Measurements from ENCODE around the gene ERBB4. TPM values are rescaled to one million over a fixed set of nuclear protein-coding genes. Genes with fewer than 3 reads are reported as not detected.
"Not testable (repeated sequence)": the region's sequence is repeated elsewhere in the genome, so short reads cannot be mapped to it uniquely, and the experiment has no call there.

The ERBB4 gene
- total RNA-seq, 1 donor from 2014 or later = 0.12 TPM

DNA sequence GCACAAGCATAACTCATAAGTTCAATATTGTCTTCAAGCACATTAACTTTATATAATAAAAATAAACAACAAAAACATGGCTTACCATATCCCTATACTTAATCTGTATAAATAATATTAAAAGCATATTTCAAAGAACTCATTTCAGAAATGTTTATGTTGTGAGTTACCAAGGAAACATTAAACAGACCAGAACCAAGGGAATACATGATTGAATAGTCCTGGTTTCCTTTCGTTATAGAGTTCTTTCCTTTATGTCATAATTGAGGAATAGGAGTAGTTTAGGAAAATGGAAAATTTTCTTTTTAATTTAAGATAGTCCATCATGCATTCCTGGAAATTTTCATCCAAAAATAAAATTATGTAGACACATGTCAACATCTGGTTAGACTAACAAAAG is 343.0 kb downstream of the ERBB4 start:
- ATAC-seq = no peak

DNA sequence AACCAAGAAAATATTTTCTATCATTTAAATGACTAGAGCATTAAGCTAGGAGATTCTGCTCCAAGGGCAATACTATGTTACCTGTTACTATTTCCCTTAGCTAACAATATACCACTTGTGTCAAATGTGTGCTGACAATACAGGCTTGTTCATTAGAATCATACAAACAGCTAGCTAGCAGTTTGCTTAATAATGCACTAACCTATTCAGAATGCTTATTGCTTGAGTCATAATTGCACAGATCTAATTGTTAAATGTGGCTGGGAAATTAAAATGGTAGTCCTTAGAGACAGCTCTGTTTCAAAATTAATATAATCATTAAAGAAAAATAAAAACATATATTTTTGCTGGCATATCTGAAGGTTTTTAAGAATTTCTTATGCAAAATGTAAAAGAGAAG is 344.2 kb downstream of the ERBB4 start:
- no peak for ATAC-seq

DNA sequence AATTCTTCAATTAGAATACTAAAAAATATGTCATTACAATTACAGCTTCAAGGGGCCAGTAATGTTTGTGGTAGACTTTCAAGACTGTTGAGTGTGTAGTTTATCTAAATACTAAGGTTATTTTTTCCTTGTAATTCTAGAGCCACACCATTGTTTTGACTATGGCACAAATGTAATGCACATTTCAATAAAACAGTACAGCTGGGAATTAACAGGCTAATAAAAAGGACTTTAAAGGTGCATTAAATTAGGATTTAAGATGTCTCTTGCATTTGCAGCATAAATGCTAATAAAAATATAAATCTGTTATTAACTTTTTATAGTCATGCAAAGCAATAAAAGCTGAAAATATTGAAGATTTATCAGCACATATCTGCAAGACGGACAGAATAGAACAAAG is 344.8 kb downstream of the ERBB4 start:
- no peak for ATAC-seq

DNA sequence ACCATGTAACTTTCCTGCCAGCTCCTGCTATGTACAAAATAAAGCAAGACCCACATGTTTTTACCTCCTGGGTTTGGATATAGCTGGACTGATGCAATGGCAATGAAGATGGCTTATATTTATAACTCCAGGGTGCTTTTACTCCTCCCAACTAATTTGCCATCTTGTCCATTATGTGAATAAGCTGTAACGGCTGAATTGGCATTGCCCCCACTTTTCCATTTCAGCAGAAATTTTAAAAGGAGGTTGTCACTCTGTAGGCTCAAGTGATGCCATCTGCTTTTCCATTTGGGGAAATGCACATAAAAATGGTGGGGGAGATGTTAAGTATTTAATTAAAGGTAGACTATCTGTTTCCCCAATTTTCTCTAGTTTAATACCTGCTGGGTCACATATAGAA is 345.5 kb downstream of the ERBB4 start:
- no peak for ATAC-seq

DNA sequence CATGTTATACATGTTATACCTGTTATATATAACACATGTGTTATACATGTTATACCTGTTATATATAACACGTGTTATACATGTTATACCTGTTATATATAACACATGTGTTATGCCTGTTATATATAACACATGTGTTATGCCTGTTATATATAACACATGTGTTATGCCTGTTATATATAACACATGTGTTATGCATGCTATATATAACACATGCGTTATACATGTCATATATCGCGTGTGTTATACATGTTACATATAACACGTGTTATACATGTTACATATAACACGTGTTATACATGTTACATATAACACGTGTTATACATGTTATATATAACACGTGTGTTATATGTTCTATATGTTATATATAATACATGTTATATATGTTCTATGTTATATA is 347.2 kb downstream of the ERBB4 start:
- ATAC-seq = not testable (repeated sequence)

DNA sequence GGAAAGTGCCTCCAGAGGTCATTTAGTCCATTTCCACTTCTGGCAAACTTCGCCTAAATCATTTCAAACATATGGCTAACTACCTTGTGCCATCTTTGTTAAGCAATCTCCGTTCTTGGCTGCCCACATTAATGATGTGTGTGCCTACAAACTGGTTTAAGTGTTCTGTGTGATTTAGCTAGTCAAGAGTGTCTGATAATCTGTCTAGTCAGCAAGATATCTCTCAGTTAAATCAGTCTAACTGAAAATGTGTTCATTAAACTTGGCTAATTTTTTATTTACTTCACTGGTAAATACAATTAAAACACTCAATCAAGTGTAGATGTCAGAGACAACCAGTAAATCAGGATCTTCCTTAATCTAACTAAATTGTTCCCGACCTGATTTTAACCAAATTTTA is 352.4 kb downstream of the ERBB4 start:
- no peak for ATAC-seq

DNA sequence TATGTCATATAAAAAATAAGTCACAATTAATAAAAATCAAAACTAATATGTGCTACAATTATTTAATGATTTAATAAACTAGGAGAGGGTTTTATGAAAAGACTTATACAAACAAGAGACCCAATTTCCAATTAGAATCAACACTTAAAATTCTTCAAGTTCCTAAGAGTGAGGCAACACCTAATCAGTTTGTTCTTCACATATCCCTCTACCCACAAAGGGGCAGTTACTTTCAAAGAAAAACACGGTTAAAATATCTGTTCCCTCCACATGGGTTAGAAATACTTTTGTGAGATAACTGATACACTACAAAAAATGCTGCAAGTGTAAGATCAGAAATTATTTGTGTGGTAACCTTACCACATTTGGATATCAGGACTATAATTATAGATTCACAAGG is 357.0 kb downstream of the ERBB4 start:
- no peak for ATAC-seq

DNA sequence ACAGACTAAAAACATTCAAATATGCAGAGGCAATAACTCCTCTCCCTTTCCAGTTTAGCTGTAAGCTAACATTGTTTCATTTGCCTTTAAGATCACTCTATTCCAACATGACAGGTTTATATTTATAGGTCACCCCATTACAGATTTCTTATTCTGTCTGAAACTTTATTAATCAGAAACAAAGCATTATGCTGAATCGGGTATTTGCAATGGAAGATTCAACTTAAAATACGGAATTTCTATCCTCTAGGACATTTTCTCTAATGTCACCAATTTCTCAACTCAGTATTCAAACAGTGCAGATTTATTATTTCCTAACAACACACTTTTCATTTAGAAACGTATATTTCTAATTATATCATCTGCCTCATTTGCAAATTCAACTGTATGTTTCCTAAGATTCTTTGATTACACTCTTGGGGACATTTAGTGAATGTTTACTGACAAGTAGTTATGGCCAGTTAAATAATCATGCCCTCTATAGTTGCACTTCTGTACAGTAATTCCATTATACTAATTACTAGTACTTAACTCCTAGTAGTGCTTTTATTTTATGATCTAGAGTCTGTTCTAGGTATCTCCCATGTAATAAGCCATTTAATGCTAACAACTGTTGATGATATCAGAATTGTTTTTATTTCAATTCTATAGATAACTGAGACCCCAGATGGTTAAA is 358.1 kb downstream of the ERBB4 start:
- ATAC-seq = no peak

DNA sequence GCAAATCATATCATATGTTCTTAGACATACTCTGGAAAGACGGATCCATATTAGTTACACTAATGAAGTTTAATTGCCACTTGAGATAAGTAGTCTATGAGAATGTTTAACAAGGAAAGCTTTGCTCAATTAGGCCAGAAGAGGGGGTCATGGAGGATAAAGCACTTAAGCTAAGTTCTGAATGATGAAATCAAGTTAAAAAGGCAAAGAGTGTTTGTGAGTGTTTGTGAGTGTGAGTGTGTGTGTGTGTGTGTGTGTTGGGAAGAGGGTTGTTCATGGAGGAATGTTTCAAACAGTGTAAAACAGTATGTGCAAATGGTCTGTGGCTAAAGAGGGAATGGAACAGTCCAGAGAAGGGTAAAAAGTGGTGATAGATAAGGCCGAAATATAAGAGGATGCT is 360.9 kb downstream of the ERBB4 start:
- no peak for ATAC-seq

DNA sequence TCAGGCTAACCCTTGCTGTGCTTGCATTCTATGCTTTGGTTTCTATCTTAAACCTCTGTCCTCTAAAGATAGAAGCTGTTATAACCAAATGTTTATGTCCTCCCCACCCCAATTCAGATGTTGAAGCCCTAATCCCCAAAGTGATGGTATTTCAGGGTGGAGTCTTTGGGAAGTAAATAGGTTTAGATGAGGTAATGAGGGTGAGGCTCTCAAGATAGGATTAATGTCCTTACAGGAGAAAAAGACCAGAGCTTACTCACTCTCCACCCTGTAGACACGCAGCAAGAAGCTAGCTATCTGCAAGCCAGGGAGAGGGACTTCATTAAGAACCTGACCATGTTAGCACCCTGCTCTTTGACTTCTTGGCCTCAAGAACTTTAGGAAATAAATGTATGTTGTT is 362.5 kb downstream of the ERBB4 start:
- peak; percentile 81 for ATAC-seq

DNA sequence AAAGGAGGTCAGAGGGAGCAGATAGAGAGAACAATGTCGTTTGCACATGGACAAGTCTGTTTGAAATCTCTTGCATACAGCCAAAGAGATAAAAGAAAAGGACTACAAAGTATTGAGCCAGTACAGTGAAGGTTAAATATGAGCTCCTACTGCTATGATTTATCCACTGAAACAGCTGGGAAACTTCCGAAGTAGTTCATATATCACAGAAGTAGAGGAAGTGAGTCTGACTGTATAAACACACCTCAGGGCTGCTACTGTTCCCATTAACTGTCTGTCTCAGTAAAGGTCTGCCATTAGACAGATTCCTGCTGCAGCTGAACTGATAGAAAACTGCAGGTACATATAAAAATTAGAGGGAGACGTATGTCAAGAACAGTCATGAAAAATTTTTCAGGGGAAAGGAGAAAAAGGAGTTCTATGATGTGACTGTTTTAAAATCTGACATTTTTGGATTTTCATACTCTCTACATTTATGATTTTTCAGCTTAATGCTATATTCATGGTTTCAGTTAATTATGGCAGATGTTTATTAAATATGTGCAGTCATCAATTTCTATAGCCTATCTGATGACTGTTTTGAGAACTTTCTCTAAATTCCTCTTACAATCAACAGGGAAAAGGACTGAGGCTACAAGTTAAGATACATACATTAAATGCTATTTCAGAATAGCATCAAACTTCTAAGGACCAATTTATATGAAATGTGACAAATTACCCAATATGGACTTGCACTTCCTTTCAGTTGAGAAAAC is 364.7 kb downstream of the ERBB4 start:
- ATAC-seq = no peak

DNA sequence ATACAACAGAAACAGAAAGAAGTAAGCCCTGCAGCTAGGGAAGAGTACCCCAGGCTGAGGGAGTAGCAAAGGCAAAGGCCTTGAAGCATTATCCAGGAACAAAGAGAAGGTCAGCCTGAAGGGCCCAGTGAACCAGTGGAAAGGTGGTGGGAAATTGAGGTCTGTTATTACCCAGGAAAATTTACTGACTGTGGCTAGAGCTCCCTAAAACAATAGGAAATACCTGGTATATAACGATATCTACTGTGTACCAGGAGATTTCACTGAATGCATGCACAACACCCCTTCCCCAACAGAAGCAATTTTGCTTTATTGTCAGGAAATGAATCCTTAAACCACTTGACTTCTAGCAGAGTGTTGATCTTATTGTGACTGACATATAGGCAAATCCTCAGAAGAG is 365.3 kb downstream of the ERBB4 start:
- no peak for ATAC-seq

DNA sequence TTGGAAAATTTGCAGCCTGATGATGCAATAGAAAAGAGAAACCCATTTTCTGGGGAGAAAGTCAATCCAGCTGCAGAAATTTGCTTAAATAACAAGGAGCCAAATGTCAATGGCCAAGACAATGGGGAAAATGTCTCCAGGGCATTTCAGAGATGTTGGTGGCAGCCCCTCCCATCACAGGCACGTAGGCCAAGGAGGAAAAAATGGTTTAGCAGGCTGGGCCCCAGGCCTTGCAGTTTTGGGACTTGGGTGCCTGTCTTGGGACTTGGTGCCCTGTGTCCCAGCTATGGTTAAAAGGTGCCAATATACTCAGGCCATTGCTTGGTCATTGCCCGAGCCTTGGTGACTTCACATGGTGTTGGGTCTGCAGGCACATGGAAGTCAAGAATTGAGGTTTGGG is 368.2 kb downstream of the ERBB4 start:
- no peak for ATAC-seq

DNA sequence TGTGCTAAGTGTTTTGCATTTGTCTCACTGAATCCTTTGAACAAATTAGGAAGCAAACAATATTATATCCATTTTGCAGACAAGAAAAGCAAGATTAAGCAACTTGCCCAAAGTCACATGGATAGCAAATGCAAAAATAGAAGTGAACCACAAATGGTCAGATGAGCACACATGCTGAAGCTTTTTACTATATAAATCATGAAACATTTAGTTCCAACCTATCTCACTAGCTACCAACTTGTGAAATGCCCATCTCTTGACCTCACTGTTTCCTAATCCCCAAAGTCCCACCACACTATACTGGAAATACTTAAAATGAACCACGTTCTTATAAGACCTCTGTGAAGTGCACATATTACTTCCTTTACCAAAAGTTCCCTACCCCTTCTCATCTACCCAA is 380.5 kb downstream of the ERBB4 start:
- no peak for ATAC-seq

DNA sequence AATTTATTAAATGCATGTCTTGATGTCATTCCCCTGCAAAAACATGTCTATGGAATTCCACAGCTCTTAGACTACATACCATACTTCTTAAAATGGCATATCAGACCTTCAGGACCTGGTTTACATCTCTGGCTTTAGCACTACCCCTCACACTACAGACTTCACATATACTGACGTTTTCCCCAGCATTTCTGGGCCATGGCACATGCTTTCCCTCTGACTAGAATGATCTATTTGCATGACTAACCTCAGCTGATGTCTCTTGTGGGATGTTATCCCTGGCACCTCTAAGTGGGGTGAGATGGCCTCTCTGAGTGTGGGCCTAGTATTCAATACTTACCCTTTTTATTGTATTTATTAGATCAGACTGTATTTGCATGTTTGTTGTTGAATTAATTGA is 381.6 kb downstream of the ERBB4 start:
- ATAC-seq = no peak

DNA sequence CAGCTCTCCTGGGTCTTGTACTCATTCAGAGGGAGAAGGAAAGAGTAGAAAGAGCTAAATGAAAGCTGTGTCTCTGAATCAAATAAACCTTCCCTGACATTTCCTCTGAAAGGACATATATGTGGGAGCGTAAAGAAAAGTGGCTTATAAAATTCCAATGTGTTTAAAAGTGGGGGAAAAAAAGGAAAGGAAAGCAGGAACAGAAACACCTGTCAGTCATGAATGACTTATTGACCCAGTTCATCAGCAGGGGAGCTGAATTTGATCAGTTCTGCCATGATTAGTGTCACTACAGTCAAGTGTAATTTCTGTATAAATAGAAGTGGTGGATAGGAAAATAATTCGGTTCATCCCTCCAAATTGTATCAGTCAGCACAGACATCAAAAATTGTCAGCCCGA is 382.5 kb downstream of the ERBB4 start:
- no peak for ATAC-seq

DNA sequence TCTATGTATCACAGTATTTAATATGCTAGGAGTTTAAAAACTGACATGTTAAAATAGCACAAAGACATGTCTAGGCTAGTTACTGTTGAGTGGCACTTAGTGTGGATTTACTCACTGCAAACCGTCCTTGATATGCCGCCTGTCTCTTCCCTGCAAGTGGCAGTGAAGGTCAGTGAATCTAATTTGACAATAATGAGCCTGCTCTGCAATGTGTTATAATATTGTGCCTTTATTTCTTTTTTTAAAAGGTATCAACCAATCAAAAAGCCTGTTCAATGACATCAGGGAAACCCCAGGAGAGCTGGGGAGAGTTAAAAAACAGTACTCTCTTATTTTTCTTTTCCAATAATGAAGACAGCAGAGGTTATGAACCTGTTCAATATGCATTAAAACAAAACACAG is 384.1 kb downstream of the ERBB4 start:
- ATAC-seq = peak; percentile 74

DNA sequence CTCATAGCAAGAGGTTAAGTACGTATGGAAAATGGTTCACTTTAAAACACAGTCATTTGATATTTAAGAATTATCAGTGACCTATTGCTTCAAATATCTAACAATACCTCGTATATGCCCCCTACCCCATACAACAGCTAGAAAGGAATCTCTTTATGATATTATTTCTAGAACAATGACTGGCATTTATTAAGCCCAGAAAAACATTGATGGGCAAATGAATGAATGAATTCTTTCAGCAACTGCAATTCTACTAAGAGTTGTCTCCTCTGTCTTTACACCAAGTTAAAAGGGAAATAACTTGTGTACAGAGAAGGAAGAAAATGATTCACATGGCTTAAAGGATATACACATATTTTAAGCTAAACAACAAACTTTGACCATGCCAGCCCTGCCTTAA is 384.7 kb downstream of the ERBB4 start:
- no peak for ATAC-seq

DNA sequence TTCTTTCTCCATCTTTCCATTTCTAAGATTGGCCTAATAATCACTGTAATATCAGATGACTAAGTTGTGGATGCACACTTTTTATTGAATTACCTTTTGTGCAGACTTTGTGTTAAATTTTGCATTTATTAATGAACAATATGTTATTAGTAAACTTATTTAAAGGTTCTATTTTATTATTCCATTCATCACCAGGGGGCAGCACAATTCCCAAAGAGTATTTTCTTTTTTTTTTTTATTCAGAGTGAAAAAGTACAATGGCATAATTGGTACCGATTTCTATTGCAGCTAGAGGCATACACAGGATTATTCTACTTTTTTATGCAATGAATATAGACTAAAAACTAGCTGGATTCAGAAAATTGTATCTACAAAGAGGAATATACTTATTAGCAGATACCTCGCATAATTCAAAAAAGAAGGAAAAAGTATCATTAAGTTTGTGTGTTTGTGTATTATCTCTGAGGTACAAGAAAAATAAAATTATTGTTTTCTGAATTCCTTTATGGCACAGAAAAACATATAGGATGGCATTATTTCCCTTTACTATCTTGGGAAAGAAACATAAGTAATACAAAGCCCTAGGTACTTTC is 390.6 kb downstream of the ERBB4 start:
- ATAC-seq = no peak

DNA sequence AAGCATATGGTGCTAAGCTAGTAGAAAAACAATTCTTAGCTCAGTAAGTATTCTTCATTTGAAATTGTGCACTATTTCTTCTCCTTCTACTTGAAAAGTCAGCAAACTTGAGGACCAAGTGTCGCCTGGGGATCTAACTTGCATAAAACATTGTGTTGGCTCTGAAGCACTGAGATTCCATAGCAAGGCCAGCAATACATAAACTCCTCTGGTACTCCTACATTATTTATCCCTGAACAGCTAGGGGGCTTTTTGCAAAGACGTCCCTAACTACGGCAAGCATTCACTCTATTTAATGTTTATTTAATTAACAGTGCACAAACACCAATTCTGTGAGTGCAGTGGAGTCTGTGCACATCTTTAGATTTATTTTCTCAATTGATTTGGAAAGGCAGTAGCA is 392.2 kb downstream of the ERBB4 start:
- no peak for ATAC-seq

DNA sequence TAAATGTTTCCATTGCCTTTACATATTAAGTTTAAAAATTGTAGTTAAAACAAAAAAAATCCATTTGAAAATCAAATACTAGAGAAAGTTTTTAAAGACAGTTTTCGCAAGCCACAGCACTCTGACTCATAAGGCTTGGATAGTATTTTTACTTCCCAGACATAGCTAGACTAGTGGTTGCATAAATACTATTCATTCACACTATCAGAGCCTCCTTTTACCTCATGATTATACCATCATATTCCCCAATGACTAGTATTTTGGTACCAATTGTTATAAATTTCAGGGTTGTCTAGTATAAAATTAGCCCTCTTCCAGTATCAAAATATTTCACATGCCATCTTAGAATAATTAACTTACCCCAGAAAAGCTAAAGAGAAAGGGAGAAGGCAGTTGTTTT is 393.5 kb downstream of the ERBB4 start:
- no peak for ATAC-seq

DNA sequence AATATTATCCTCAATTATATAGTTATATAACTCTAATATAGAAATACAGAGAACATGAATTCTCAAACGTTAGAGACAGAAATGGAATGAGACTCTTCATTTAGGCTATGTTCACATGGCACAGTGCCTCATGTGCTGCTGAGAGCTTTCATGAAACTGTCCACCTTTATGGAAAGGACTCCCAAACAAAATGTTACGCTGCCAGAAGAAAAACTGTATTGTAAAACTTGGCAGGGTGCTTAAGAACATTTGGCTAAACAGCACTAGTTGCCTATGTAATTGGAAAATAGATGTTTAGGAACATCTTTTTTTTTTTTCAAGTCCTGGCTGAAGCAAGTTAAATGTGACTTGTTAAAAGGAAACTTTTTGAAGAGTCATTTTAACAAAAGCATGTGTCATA is 396.0 kb downstream of the ERBB4 start:
- ATAC-seq = no peak

DNA sequence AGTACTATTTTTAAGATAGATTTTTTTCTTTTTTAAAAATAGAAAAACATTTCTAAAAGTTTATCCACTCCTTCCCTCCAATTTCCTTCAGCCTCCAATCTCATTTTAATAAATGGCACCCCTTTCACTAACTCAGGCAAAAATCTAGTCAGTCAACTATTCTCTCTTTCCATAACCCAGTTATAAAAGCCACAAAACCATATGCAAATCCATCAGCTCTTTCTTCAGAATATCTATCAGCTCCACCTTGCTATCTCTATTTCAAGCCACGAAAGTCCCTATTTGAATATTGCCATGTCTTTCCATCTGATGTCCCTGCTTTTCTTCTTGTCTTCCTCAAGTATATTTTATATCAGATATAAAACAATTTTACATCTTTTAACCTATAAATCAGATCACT is 397.1 kb downstream of the ERBB4 start:
- no peak for ATAC-seq

DNA sequence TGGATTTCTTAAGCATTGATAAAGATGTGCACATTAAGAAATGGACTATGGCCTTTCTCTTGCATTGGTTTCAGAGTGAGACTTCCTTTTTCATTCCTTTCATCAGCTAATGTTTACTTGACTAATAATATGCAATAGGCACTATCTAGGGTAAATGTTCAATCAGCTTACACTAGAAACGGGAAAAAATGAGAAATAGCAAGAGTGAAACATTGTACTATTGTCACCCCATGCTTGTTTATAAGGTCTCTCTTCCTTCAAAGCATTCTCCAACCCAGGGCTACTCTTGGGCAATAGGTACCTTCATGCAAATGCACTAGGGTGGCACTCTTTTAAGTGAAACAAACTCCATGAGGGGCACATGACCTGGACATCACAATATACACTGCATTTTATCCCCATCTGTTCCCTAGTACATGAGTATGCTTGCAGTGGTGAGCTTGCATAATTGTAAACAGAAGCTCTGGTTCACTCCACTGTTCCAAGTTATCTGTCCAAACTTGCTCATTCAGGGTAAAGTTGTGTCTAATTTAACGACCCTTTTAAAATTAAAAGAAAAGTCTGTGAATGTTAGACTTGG is 402.3 kb downstream of the ERBB4 start:
- ATAC-seq = no peak
